Spinal cord (tissue), 10 donors: ENCODE data around the gene VPS51. TPM values are rescaled to one million over a fixed set of nuclear protein-coding genes. Genes with fewer than 3 reads are reported as not detected.

ENCODE experiments used
- DNase-seq, 6 donors: peaks; one replicate each; pipeline versions ENCODE4 v3.0.0 to v3.0.0-alpha.2; 2013 to 2015; ENCODE audit warnings: low spot score in 6 of 6, low read depth in 4 of 6
- H3K27ac ChIP-seq: one replicate; pipeline ENCODE4 v1.5.1; 2013; ENCODE audit warnings: low read depth, low read length, control low read depth
- H3K27me3 ChIP-seq: one replicate; pipeline ENCODE4 v1.6.1; 2013; ENCODE audit warnings: low read length; ENCODE audit not compliant: control insufficient read depth, insufficient read depth
- H3K36me3 ChIP-seq: one replicate; pipeline ENCODE4 v1.6.1; 2013; ENCODE audit warnings: low read length; ENCODE audit not compliant: control insufficient read depth, insufficient read depth
- H3K4me1 ChIP-seq: one replicate; pipeline ENCODE4 v1.6.1; 2013; ENCODE audit warnings: low read length; ENCODE audit not compliant: control insufficient read depth, insufficient read depth
- H3K4me3 ChIP-seq: one replicate; pipeline ENCODE4 v1.5.1; 2013; ENCODE audit warnings: low read depth, low read length, control low read depth
- H3K9me3 ChIP-seq: one replicate; pipeline ENCODE4 v1.6.1; 2013; ENCODE audit warnings: low read length; ENCODE audit not compliant: control insufficient read depth, insufficient read depth
- WGBS: methylation state at CpG from one replicate; pipeline ENCODE4 v1.1.5; 2013; ENCODE audit warnings: missing lambda C conversion rate; ENCODE audit not compliant: insufficient coverage; 5-methylcytosine and 5-hydroxymethylcytosine counted together
- polyA plus RNA-seq, 2 donors: library from polyadenylated mRNA; unstranded; fragments of 120-200 nt; gene quantifications; one replicate each; pipeline ENCODE4 v1.2.1, GENCODE V29; 2013; ENCODE audit not compliant: insufficient read length in 2 of 2
- total RNA-seq, 2 donors: library from RNA; depleted of rRNA in 1 of 2; stranded (reverse); fragments of 120-200 nt in 1 of 2; fragments of >200 nt in 1 of 2; gene quantifications; one replicate each; pipeline versions ENCODE4 v1.2.3 to v1.2.4, GENCODE V29; 2013 to 2014
- donor health status: healthy.

VPS51 gene
- total and polyA plus RNA-seq, 4 donors, result 91.4 to 165 (median 140) TPM

DNA sequence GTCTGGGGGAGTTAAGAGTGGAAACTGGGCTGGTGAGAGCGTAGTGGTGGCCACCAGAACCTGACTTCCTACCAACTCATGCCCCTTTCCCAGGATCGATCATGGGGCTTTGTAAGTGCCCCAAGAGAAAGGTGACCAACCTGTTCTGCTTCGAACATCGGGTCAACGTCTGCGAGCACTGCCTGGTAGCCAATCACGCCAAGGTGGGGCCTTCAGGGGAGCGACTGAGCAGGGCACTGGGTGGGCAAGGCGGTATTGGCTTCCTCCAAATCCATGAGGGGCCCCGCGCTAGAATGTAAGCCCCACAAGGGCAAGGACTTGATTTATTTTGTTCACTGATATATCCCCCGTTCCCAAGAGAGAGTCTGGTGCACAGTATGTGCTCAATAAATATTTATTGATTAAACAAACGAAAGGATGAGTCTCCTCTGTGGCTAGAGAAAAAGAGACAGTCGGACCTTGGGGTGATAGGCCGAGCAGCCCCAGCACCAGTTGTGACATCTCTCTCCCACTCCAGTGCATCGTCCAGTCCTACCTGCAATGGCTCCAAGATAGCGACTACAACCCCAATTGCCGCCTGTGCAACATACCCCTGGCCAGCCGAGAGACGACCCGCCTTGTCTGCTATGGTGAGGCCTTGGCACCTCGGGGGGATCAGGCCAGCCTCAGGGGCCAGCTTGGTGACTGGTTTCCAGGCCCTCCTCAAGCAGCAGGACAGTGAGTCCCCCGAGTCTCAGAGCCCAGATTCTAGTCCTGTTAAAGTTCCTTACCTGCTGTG, 11.2 kb upstream of the VPS51 start:
- DNase-seq, result no peak
- peaks cover 41% of the 10 kb centered on the region for H3K36me3 ChIP-seq
- peaks cover 24% of the 10 kb centered on the region for H3K4me1 ChIP-seq
- H3K9me3 ChIP-seq, result no peaks in the 10 kb centered on the region
- no peaks in the 10 kb centered on the region for H3K27me3 ChIP-seq
- 46% methylated on average over 18 of the region's 23 CpGs for WGBS
- peak overlapping the region; percentile 85 for H3K4me3 ChIP-seq
- H3K27ac ChIP-seq, result peak overlapping the region; percentile 98

GRCh38 chr11:65085446-65085845, 10.6 kb upstream of the VPS51 start:
- no peak for DNase-seq
- Histone ChIP-seq H3K27me3 (no peaks in the 10 kb centered on the region), H3K4me1 (peaks cover 24% of the 10 kb centered on the region), H3K9me3 (no peaks in the 10 kb centered on the region), H3K4me3 (no peak overlapping the region), H3K36me3 (peaks cover 45% of the 10 kb centered on the region), H3K27ac (no peak overlapping the region)
- 96% methylated on average over 4 of the region's 4 CpGs for WGBS

DNA sequence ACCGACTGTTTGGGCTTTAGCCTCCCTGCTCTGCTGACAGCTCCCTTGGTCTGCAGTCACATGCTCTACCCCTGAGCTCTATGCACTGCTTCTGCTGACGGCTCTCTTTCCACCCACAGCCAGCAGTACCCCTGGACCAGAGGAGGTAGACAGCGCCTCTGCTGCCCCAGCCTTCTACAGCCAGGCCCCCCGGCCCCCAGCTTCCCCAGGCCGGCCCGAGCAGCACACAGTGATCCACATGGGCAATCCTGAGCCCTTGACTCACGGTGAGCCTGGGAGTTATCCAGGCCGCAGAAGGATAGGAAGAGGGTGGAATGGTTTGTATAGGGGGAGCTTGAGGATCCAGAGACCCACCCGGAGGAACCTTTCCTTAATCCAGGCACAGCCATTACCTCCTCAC, 9.2 kb upstream of the VPS51 start:
- no peaks in the 10 kb centered on the region for H3K27me3 ChIP-seq
- no peak overlapping the region for H3K27ac ChIP-seq
- no peaks in the 10 kb centered on the region for H3K9me3 ChIP-seq
- 100% methylated on average over 4 of the region's 9 CpGs for WGBS
- no peak overlapping the region for H3K4me3 ChIP-seq
- H3K4me1 ChIP-seq, result peaks cover 24% of the 10 kb centered on the region
- peaks cover 47% of the 10 kb centered on the region for H3K36me3 ChIP-seq
- no peak for DNase-seq

- Histone ChIP-seq H3K9me3 (no peaks in the 10 kb centered on the region), H3K4me3 (no peak overlapping the region), H3K27me3 (no peaks in the 10 kb centered on the region), H3K36me3 (peaks cover 47% of the 10 kb centered on the region), H3K27ac (no peak overlapping the region), H3K4me1 (peaks cover 24% of the 10 kb centered on the region)
- DNase-seq, result no peak
- WGBS, result 95% methylated on average over 11 of the region's 11 CpGs
Observed at GRCh38 chr11:65087216-65087615, 8.8 kb upstream of the VPS51 start.

GRCh38 chr11:65087827-65088226, 8.2 kb upstream of the VPS51 start:
- DNase-seq, result no peak
- H3K4me1 ChIP-seq, result peaks cover 20% of the 10 kb centered on the region
- 96% methylated on average over 8 of the region's 15 CpGs for WGBS
- peaks cover 47% of the 10 kb centered on the region for H3K36me3 ChIP-seq
- H3K4me3 ChIP-seq, result no peak overlapping the region
- H3K27me3 ChIP-seq, result no peaks in the 10 kb centered on the region
- no peaks in the 10 kb centered on the region for H3K9me3 ChIP-seq
- H3K27ac ChIP-seq, result no peak overlapping the region

GRCh38 chr11:65089621-65090020, 6.4 kb upstream of the VPS51 start:
- Histone ChIP-seq H3K9me3 (no peaks in the 10 kb centered on the region), H3K27me3 (no peaks in the 10 kb centered on the region), H3K27ac (no peak overlapping the region), H3K4me3 (no peak overlapping the region), H3K36me3 (peaks cover 47% of the 10 kb centered on the region), H3K4me1 (peaks cover 8% of the 10 kb centered on the region)
- no peak for DNase-seq
- 86% methylated on average over 4 of the region's 4 CpGs for WGBS

DNA sequence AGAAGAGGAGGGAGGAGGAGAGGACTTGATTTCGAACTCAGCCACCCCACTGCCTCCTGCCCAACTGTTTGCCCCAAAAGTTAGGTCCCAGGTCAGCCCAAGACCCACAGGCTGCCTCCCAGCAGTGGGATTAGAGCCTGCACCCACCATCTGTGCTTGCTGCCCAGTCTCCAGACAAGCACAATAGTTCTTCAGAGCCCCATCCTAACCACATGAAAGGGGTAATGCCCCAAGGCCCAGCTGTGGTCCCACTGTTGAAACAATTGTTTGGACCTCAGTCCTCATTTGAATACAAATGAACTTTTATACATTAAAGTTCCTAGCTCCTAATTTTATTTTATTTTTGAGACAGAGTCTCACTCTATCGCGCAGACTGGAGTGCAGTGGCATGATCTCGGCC, 5.4 kb upstream of the VPS51 start:
- DNase-seq, result no peak
- H3K4me3 ChIP-seq, result no peak overlapping the region
- H3K36me3 ChIP-seq, result peaks cover 43% of the 10 kb centered on the region
- H3K27ac ChIP-seq, result no peak overlapping the region
- no peaks in the 10 kb centered on the region for H3K27me3 ChIP-seq
- H3K9me3 ChIP-seq, result no peaks in the 10 kb centered on the region
- H3K4me1 ChIP-seq, result peaks cover 4% of the 10 kb centered on the region
- 100% methylated on average over 3 of the region's 4 CpGs for WGBS

GRCh38 chr11:65095427-65095826, 587 bp upstream of the VPS51 start:
- 70% methylated on average over 22 of the region's 22 CpGs for WGBS
- Histone ChIP-seq H3K4me1 (peaks cover 19% of the 10 kb centered on the region), H3K27ac (peak overlapping the region; percentile 87), H3K27me3 (no peaks in the 10 kb centered on the region), H3K9me3 (no peaks in the 10 kb centered on the region), H3K36me3 (peaks cover 13% of the 10 kb centered on the region), H3K4me3 (peak overlapping the region; percentile 86)
- no peak for DNase-seq

DNA sequence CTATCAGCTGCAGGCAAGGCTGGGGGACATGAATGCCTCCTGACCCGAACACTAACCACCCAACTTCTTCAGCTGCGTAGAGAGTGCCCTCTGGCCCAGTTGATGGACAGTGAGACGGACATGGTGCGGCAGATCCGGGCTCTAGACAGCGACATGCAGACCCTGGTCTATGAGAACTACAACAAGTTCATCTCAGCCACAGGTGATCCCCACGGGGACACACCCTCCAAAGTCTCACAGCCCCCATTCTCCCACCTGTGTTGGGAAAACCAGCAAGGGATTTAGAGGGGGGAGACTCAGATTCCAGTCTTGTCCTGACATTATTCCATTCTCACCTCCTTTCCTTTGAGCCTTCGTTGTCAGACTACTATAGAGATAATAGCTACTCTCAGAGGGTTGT, 912 bp downstream of the VPS51 start:
- peaks cover 10% of the 10 kb centered on the region for H3K36me3 ChIP-seq
- no peaks in the 10 kb centered on the region for H3K9me3 ChIP-seq
- no peaks in the 10 kb centered on the region for H3K27me3 ChIP-seq
- peak overlapping the region; percentile 87 for H3K27ac ChIP-seq
- 40% methylated on average over 1 of the region's 8 CpGs for WGBS
- peaks cover 26% of the 10 kb centered on the region for H3K4me1 ChIP-seq
- no peak for DNase-seq
- peak overlapping the region; percentile 86 for H3K4me3 ChIP-seq

DNA sequence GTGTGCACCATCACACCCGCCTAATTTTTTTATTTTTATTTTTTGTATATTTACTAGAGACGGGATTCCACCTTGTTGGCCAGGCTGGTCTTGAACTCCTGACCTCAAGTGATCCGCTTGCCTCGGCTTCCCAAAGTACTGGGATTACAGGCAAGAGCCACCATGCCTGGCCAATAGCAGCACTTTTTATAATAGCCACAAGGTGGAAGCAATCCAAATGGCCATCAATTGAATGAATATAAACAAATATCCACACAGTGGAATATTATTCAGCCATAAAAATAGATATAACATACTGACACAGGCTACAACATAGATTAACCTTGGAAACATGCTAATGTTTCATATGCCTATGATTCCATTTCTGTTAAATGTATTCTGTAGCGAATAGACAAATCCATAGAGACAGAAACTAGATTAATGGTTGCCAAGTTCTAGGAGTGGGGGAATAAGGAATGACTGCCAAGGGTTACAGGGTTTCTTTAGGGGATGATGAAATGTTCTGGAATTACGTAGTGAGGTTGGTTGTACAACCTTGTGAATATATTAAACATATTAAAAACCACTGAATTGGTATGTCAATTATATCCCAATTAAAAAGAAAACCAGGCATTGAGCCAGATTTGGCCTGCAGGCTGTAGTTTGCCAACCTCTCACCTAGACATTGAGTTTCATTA, 4.8 kb downstream of the VPS51 start:
- H3K27ac ChIP-seq, result no peak overlapping the region
- H3K4me3 ChIP-seq, result no peak overlapping the region
- H3K27me3 ChIP-seq, result no peaks in the 10 kb centered on the region
- peaks cover 31% of the 10 kb centered on the region for H3K4me1 ChIP-seq
- WGBS, result 95% methylated on average over 3 of the region's 6 CpGs
- no peaks in the 10 kb centered on the region for H3K9me3 ChIP-seq
- peak in 1 of 6 donors; percentile 6 for DNase-seq
- peaks cover 19% of the 10 kb centered on the region for H3K36me3 ChIP-seq
